HepG2 (cell line): ENCODE data around the gene KCNIP3. TPM values are rescaled to one million over a fixed set of nuclear protein-coding genes. Genes with fewer than 3 reads are reported as not detected.
A peak's percentile ranks its signal among the peaks of the same experiment; 100 is the strongest.

Experiments
- ATF1 ChIP-seq: IDR thresholded peaks from 2 replicates; pipeline ENCODE4 v1.6.1; 2016; ENCODE audit warnings: mild to moderate bottlenecking, control low read depth
- ATM ChIP-seq: fragments of 450-650 bp; IDR thresholded peaks from 2 replicates; pipeline ENCODE4 v1.7.1; 2017; ENCODE audit warnings: mild to moderate bottlenecking, borderline replicate concordance
- CBFB ChIP-seq: sonication (generic); formaldehyde crosslinking; IDR thresholded peaks from 2 replicates; pipeline ENCODE4 v1.4.0; 2020; ENCODE audit warnings: missing genetic modification reagents
- CENPX ChIP-seq: sonication (generic); formaldehyde crosslinking; IDR thresholded peaks from 2 replicates; pipeline ENCODE4 v1.9.0; 2021; ENCODE audit warnings: mild to moderate bottlenecking, missing genetic modification reagents, moderate library complexity
- FOSL2 ChIP-seq: sonication (generic); formaldehyde crosslinking; IDR thresholded peaks from 2 replicates; pipeline ENCODE4 v1.4.0; 2020; ENCODE audit warnings: missing genetic modification reagents
- FOXP1 ChIP-seq, 2 experiments: fragments of 450-650 bp in 1 of 2; IDR thresholded peaks; 2 replicates each; pipeline ENCODE4 v1.6.1; 2017 to 2018; ENCODE audit warnings: antibody characterized with exemption in 1 of 2
- GABPB1 ChIP-seq: IDR thresholded peaks from 2 replicates; pipeline ENCODE4 v1.6.1; 2016; ENCODE audit warnings: mild to moderate bottlenecking, missing genetic modification reagents, moderate library complexity, missing compliant biosample characterization
- IKZF5 ChIP-seq: IDR thresholded peaks from 2 replicates; pipeline ENCODE4 v1.6.1; 2018; ENCODE audit warnings: missing genetic modification reagents, mild to moderate bottlenecking, missing compliant biosample characterization
- KDM4B ChIP-seq: sonication (generic); formaldehyde crosslinking; IDR thresholded peaks from 2 replicates; pipeline ENCODE4 v1.4.0; 2020; ENCODE audit warnings: missing genetic modification reagents
- MED8 ChIP-seq: sonication (generic); formaldehyde crosslinking; IDR thresholded peaks from 2 replicates; pipeline ENCODE4 v1.8.1; 2023; ENCODE audit warnings: mild to moderate bottlenecking, missing genetic modification reagents; ENCODE audit not compliant: insufficient replicate concordance
- MTA1 ChIP-seq: sonication (generic); formaldehyde crosslinking; IDR thresholded peaks from 2 replicates; pipeline ENCODE4 v1.4.0; 2020; ENCODE audit warnings: missing genetic modification reagents, mild to moderate bottlenecking, borderline replicate concordance
- PRPF4 ChIP-seq: fragments of 200-400 bp; formaldehyde crosslinking; IDR thresholded peaks from 2 replicates; pipeline ENCODE4 v1.6.1; 2016; ENCODE audit warnings: low read length, low read depth; ENCODE audit not compliant: poor library complexity, severe bottlenecking
- RAD51 ChIP-seq: fragments of 450-650 bp; IDR thresholded peaks from 2 replicates; pipeline ENCODE4 v1.6.1; 2016; ENCODE audit warnings: borderline replicate concordance
- SP2 ChIP-seq: sonication (generic); formaldehyde crosslinking; IDR thresholded peaks from 2 replicates; pipeline ENCODE4 v1.5.1; 2020; ENCODE audit warnings: mild to moderate bottlenecking, missing genetic modification reagents
- SRSF9 ChIP-seq: fragments of 200-400 bp; formaldehyde crosslinking; IDR thresholded peaks from 2 replicates; pipeline ENCODE4 v1.6.1; 2018; ENCODE audit warnings: borderline replicate concordance, mild to moderate bottlenecking, low read depth, low read length; ENCODE audit not compliant: insufficient read depth, poor library complexity, severe bottlenecking
- TBX2 ChIP-seq: sonication (generic); formaldehyde crosslinking; IDR thresholded peaks from 2 replicates; pipeline ENCODE4 v1.5.0; 2020; ENCODE audit warnings: missing genetic modification reagents, mild to moderate bottlenecking, borderline replicate concordance
- TP53 ChIP-seq: sonication (generic); formaldehyde crosslinking; conservative IDR thresholded peaks from 2 replicates; pipeline ENCODE4 v1.4.0; 2020; ENCODE audit warnings: missing genetic modification reagents
- ZBTB38 ChIP-seq: sonication (generic); formaldehyde crosslinking; IDR thresholded peaks from 2 replicates; pipeline ENCODE4 v1.5.1; 2020; ENCODE audit warnings: mild to moderate bottlenecking, missing genetic modification reagents
- ZEB1 ChIP-seq: IDR thresholded peaks from 2 replicates; pipeline ENCODE4 v1.6.1; 2012; ENCODE audit warnings: mild to moderate bottlenecking, low read depth, inconsistent platforms; ENCODE audit not compliant: insufficient replicate concordance
- ZNF264 ChIP-seq: sonication (generic); formaldehyde crosslinking; IDR thresholded peaks from 2 replicates; pipeline ENCODE4 v1.4.0; 2020; ENCODE audit warnings: missing genetic modification reagents
- ZNF281 ChIP-seq: sonication (generic); formaldehyde crosslinking; IDR thresholded peaks from 2 replicates; pipeline ENCODE4 v1.4.0; 2020; ENCODE audit warnings: missing genetic modification reagents, borderline replicate concordance
- ZNF780A ChIP-seq: sonication (generic); formaldehyde crosslinking; IDR thresholded peaks from 2 replicates; pipeline ENCODE4 v1.8.0; 2022; ENCODE audit warnings: mild to moderate bottlenecking, missing genetic modification reagents, moderate library complexity
- ZNF784 ChIP-seq: sonication (generic); formaldehyde crosslinking; IDR thresholded peaks from 2 replicates; pipeline ENCODE4 v1.5.1; 2020; ENCODE audit warnings: missing genetic modification reagents, mild to moderate bottlenecking, borderline replicate concordance
- ZNF841 ChIP-seq: sonication (generic); formaldehyde crosslinking; IDR thresholded peaks from 2 replicates; pipeline ENCODE4 v1.8.1; 2023; ENCODE audit warnings: missing genetic modification reagents, borderline replicate concordance
- polyA plus RNA-seq, 8 experiments: library from polyadenylated mRNA; depleted of rRNA in 3 of 8; stranded (reverse) in 7 of 8; unstranded in 1 of 8; fragments of >200 nt; fragmentation: Illumina TruSeq in 4 of 8; extraction: Trizol in 4 of 8; gene quantifications; 2 replicates each; pipeline versions ENCODE4 v1.2.1 to v1.2.3, GENCODE V29; 2011 to 2016; ENCODE audit warnings: low read depth in 4 of 8, missing spikeins in 1 of 8, mixed read lengths in 1 of 8; ENCODE audit not compliant: insufficient read depth in 1 of 8
- total RNA-seq, 5 experiments: library from RNA; depleted of rRNA; stranded (reverse); fragments of >200 nt; fragmentation: Illumina TruSeq; extraction: Trizol; gene quantifications; 2 replicates each; pipeline ENCODE4 v1.2.3, GENCODE V29; 2016; ENCODE audit warnings: low read depth in 1 of 5
- TF ChIP-seq, protein P1 (sequence below): sonication (generic); formaldehyde crosslinking; IDR thresholded peaks from 2 replicates; pipeline ENCODE4 v1.5.0; 2020; ENCODE audit warnings: mild to moderate bottlenecking, missing genetic modification reagents

The KCNIP3 gene
- total and polyA plus RNA-seq, 2 of the 13 experiments (the other 11 are each of a cell fraction or from before 2014, with no cell fraction given): not detected

DNA sequence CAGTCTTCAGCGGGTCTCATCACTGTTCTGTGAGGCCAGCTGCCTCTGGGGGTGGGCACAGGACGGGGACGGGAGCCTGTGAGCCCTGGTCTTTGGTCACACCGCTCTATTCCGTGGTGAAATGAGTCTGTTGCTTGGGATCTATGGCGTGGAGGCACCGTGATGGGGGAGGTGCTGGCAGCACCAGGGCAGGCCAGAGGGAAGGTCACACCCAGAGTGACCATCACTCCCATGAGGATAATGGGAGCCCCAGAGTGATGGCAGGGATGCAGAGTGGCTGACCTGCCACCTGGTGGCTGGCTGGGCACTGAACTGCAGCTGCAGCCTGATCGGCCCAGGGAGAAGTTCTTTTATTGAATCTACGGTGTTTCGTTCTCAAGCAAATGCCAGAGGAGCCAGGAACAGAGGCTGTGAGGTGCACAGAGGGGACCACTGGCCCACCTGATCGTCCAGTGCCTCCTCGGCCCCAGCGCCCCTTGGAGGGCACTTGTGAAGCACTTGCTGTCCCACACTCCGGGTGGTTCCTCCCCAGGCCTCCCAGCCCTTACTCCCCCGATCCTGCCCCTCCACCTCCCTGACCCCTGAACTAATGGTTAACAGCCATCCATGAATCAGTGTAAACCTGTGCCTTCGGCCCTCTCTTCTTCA lies 17.9 kb downstream of the KCNIP3 start (continued):
- TF ChIP-seq SRSF9: no peak
- TF ChIP-seq, protein P1, sequence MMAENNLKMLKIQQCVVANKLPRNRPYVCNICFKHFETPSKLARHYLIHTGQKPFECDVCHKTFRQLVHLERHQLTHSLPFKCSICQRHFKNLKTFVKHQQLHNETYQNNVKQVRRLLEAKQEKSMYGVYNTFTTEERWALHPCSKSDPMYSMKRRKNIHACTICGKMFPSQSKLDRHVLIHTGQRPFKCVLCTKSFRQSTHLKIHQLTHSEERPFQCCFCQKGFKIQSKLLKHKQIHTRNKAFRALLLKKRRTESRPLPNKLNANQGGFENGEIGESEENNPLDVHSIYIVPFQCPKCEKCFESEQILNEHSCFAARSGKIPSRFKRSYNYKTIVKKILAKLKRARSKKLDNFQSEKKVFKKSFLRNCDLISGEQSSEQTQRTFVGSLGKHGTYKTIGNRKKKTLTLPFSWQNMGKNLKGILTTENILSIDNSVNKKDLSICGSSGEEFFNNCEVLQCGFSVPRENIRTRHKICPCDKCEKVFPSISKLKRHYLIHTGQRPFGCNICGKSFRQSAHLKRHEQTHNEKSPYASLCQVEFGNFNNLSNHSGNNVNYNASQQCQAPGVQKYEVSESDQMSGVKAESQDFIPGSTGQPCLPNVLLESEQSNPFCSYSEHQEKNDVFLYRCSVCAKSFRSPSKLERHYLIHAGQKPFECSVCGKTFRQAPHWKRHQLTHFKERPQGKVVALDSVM (CRISPR knock-in tag): no peak
- TF ChIP-seq GABPB1 (CRISPR knock-in tag): 0 out of 2 replicates have a peak, but pooled peaks have one; percentile 19
- no peak for TF ChIP-seq ZBTB38 (CRISPR knock-in tag)
- TF ChIP-seq ZNF784 (CRISPR knock-in tag): no peak
- TF ChIP-seq TBX2 (CRISPR knock-in tag): no peak
- no peak for TF ChIP-seq TP53
- TF ChIP-seq ZNF780A: no peak
- no peak for TF ChIP-seq SP2 (CRISPR knock-in tag)
- no peak for TF ChIP-seq KDM4B (CRISPR knock-in tag)
- TF ChIP-seq ZEB1: no peak
- TF ChIP-seq FOSL2: peak; percentile 68
- TF ChIP-seq CENPX: no peak
- no peak for TF ChIP-seq ATF1 (CRISPR knock-in tag)
- no peak; the same call in 1 of the 2 replicates for TF ChIP-seq IKZF5
- TF ChIP-seq FOXP1 (IDR thresholded peaks at IDR 0.05): no peak
- no peak for TF ChIP-seq FOXP1 (CRISPR knock-in tag; IDR thresholded peaks at IDR 0.05)
- TF ChIP-seq CBFB (CRISPR knock-in tag): no peak
- TF ChIP-seq PRPF4: no peak
- TF ChIP-seq RAD51: no peak
- TF ChIP-seq ZNF281 (CRISPR knock-in tag): peak; percentile 18; the same call in 1 of the 2 replicates
- no peak for TF ChIP-seq ZNF841
- no peak for TF ChIP-seq ZNF264 (CRISPR knock-in tag)
- TF ChIP-seq MTA1 (CRISPR knock-in tag): no peak
- no peak for TF ChIP-seq ATM
- TF ChIP-seq MED8 (CRISPR knock-in tag): no peak
